ENCODE measurements around the gene PGRMC2.

DNA sequence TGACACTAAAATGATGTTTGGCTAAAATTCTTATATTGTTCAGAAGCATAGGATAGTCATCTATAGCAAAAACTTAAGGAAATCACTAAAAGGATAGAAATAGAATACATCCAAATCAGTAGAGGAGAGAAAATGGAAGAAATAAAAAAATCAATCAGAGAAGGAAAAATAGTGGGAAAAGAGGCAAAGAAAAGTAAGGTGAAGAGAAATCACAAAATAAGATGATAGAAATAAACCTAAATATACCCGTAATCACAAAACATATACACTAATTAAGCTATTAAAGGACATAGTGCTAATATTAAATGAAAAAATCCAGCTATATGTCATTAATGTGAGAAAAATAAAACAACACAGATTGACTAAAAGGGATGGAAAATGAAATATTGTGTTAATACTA lies 6.3 kb downstream of the PGRMC2 start:
- TF ChIP-seq EZH2phosphoT487 (IDR thresholded peaks at IDR 0.05; ENCODE audit: low read depth) (no peak), CTCF (IDR thresholded peaks at IDR 0.05; ENCODE audit: low read depth, low read length) (no peak)

Measured in OCI-LY3 (cell line).